GM18511 (cell line): ENCODE data around the gene RAB11FIP4.

Experiments used
- ATAC-seq: cut with Tn5 transposase; IDR thresholded peaks from one replicate; pipeline ENCODE4 v1.9.1; 2021; ENCODE audit warnings: mild to moderate bottlenecking, moderate library complexity; ENCODE audit not compliant: unreplicated experiment

The RAB11FIP4 gene

GRCh38 chr17:31562376-31562840 is 170.9 kb downstream of the RAB11FIP4 start:
- no peak for ATAC-seq

- no peak for ATAC-seq
These were observed 172.8 kb downstream of the RAB11FIP4 start for GRCh38 chr17:31564291-31564690.

- no peak for ATAC-seq
These were observed 173.4 kb downstream of the RAB11FIP4 start for GRCh38 chr17:31564883-31565301.

- no peak for ATAC-seq
These were observed 174.2 kb downstream of the RAB11FIP4 start for GRCh38 chr17:31565652-31566051.

- no peak for ATAC-seq
These were observed 174.9 kb downstream of the RAB11FIP4 start for GRCh38 chr17:31566247-31566991.

GRCh38 chr17:31566992-31567373 is 175.5 kb downstream of the RAB11FIP4 start:
- no peak for ATAC-seq

- ATAC-seq: no peak
These were observed 176.6 kb downstream of the RAB11FIP4 start for GRCh38 chr17:31568121-31568520.

DNA sequence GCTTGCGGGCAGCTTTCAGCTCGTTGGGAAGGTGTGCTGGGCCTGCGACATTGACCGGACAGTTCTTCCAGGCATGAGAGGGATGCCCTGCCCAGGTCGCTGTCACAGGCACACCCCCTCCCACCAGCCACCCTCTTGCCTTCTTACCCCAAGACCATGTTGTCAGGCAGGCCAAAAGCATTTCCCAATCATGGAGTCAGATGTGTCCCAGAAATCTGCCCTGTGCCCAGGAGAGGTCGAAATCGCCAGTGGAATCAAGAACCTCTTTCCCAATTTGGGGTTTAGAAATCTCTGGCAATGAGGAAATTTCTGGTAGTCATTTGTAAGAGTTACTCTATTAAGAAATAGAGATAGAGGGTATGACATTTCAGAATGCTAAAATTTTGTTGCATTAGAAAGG is 177.1 kb downstream of the RAB11FIP4 start:
- ATAC-seq: no peak

DNA sequence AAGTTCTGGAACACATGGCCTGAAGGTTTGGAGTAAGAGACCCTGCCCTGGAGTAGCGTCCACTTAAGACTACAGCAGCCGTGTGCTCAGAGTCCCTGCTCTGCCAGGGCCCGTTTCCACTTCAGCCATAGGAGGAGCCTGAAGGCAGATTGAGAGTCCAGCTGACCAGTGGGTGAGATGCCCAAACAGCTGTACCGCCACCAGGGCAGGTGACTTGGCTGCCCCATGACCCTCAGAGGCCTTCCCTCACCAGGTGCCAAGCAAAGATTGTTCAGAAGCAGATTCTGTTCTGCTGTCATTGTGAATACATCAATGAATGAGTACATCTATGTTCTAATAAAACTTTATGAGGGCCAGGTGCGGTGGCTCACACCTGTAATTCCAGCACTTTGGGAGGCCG is 178.8 kb downstream of the RAB11FIP4 start:
- no peak for ATAC-seq

- ATAC-seq: no peak
These were observed 179.7 kb downstream of the RAB11FIP4 start for GRCh38 chr17:31570951-31571892.

GRCh38 chr17:31572341-31572740 is 180.9 kb downstream of the RAB11FIP4 start:
- ATAC-seq: no peak

GRCh38 chr17:31573047-31573446 is 181.6 kb downstream of the RAB11FIP4 start:
- no peak for ATAC-seq

- ATAC-seq: no peak
These were observed 182.4 kb downstream of the RAB11FIP4 start for GRCh38 chr17:31573861-31574260.

DNA sequence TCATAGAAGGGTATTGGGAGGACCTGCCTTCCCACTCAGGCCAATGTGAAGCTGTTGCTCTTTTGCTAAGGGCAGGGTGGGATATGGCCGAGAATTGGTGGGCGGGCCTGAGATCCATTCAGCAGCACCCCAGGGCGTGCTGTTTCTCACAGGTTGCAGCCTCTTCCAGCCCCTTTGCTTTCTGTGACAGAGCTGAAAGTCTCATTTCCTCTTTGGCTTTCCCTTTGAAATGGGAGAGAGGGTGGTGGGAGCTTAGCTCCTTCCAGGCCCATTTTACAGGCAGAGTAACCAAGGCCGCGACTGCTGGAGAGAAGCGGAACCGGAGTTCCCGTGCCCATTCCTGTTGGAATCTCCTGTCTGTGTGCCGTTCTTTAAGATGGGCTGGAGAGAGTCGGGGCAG is 183.0 kb downstream of the RAB11FIP4 start:
- no peak for ATAC-seq

GRCh38 chr17:31575043-31575442 is 183.6 kb downstream of the RAB11FIP4 start:
- no peak for ATAC-seq

- ATAC-seq: no peak
These were observed 187.8 kb downstream of the RAB11FIP4 start for GRCh38 chr17:31579265-31579664.

GRCh38 chr17:31580316-31580705 is 188.8 kb downstream of the RAB11FIP4 start:
- ATAC-seq: no peak

DNA sequence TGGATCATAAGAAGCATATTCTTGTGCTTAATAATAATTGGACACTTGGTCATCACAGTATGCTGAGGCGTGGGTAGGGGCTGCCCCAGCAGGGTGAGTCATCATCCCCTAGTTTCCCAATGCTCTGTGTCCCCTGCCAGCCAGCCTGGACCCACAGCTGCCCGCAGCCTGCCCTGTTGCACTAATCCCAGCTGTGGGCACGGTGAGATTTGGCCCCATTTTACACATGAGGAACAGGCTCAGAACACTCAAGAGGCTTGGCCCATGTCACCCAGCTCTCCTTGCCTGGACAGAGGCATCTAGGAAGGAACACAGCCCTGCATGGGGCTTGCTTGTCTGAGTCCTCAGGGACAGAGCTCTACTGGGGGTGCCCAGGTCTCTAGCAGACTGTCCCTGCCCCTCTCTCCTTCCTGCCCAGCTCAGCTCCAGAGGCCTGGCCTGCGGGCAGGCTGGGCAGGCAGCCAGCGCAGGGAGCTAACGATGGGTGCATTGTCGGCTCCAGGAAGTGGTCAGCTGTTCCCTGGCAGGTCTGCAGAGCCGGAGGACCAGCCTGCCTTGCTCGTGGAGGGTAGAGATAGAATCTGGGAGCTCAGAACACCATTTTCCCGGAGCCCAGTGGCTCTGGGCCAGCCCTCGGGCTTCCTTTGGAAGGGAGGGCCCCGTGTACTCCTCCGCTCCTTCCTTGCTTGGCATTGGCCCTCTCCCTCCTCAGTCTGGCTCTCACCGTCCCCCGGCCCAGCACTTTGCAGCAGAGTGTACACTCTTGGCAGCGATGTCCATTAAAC is 189.4 kb downstream of the RAB11FIP4 start:
- ATAC-seq: no peak

DNA sequence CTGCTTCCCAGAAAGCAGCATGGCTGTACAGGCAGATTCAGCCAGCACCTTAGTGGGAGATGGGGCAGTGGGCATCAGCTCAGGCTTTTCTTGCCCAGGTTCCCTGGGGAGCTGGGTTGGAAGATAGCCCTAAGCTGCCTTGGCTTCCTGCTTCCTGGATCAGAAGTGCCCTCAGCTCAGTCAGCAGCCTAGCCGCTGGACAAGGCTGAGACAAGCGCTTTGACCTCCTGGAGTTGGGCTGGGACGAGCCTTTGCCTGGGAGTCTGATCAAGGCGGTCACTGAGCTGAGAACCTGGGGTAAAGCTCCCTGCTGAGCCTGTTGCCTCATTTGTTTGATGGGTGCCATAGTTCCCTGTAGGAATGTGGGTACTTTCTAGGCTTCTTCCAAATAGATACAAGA is 190.0 kb downstream of the RAB11FIP4 start:
- no peak for ATAC-seq

DNA sequence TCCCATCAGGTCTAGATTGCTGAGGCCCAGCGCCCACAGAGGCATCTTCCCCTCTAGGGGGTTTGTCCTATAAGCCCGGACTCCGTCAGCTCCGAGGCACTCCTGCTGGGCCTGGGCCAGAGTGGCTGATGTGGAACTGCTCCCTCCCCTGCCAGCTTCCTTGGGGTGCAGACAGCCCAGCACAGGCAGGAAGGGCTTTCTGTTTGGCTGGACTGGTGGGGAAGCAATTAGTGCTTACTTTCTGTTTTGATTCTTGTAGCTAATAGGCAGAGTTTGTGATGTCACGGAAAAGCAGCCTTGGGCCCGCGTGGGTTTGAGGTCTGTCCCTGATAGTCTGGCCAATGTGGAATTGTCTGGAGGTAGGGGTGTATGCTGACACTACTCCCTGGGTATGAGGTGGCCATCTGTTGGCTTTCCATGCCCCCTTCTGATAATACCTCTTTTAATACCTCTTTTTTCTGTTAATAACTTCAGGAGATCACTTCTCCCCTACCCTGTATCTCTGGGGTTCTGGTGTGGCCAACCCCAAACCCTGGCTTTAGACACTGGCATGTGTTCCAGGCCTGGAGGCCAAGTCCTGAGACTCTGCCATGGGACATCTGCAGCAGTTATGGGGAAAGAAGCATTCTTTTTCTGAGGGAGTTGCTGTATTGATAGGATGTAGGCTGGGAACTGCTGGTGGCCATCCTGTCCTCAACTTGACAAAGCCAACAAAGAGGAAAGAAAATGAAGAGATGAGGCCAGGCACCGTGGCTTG is 190.9 kb downstream of the RAB11FIP4 start:
- peak; percentile 52 for ATAC-seq
